ENCODE data around the gene DLK2.

The DLK2 gene

DNA sequence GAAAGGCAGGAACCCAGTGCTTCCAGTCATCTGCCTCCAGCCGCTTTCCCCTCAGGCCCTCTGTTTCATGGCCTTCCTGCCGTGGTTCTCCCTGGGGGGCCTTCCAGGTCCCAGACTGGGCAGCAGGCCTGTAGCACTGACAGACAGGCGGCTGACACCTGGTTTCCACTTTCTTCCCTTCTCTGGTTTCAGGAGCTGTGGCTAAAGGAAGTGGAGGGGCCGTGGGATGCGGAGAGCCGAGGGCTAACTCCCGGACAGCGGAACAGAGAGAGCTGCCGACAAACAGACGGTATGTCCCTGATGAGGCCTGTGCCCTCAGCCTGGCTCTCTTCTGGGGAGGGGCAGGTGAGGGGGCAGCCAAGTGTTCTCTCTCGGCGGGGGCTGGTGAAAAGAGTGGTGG is 42.3 kb upstream of the DLK2 start:
- DNase-seq (ENCODE audit: low read depth), result no peak
- no peak for TF ChIP-seq CTCF (IDR thresholded peaks at IDR 0.05; ENCODE audit: control insufficient read depth, insufficient read depth, low read depth, low read length, missing control alignments)
- no peak overlapping the region for H3K4me3 ChIP-seq (ENCODE audit: control insufficient read depth, low read depth, low read length)

DNA sequence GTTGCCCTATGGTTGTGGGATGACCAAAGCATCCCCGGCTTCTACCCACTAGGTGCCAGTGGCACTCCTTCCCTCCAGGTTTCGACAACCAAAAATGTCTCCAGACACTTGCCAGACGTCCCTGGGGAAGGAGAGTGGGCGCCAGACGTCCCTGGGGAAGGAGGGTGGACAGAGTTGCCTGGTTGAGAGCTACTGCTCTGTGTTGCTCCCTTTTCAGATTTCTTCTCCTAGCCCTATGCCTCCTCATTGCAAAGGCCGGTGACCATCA is 41.7 kb upstream of the DLK2 start:
- H3K4me3 ChIP-seq (ENCODE audit: control insufficient read depth, low read depth, low read length), result no peak overlapping the region
- DNase-seq (ENCODE audit: low read depth), result no peak
- no peak for TF ChIP-seq CTCF (IDR thresholded peaks at IDR 0.05; ENCODE audit: control insufficient read depth, insufficient read depth, low read depth, low read length, missing control alignments)

- no peak overlapping the region for H3K4me3 ChIP-seq (ENCODE audit: control insufficient read depth, low read depth, low read length)
- TF ChIP-seq CTCF (IDR thresholded peaks at IDR 0.05; ENCODE audit: control insufficient read depth, insufficient read depth, low read depth, low read length, missing control alignments), result peak; percentile 65
- DNase-seq (ENCODE audit: low read depth), result no peak
Measured at GRCh38 chr6:43496370-43497128, 41.2 kb upstream of the DLK2 start.

DNA sequence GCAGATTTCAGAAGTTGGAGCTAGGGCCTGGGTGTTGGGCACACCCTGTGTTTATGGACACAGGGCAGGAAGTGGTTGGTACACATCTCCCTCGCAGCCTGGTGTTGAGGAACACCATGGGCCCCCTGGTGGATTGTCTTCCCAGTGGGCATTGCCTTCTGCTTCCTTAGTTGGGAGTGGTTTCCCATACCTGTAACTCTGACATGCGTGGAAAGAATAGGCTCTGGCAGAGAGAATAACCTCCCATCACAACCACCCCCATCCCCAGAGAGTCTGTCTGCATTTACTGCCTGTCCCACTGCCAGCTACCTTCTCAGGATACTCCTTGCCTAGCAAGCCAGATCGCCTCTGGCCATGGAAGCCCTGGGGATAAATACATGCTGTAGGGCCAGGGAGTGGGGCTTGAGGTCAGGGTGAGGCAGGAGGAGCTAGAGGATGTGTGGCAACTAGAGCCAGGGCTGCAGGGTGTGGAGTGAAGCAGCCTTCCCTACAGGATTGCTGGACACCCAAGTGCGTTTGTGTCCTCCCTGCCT is 40.1 kb upstream of the DLK2 start:
- TF ChIP-seq CTCF (IDR thresholded peaks at IDR 0.05; ENCODE audit: control insufficient read depth, insufficient read depth, low read depth, low read length, missing control alignments), result peak; percentile 31
- DNase-seq (ENCODE audit: low read depth), result no peak
- H3K4me3 ChIP-seq (ENCODE audit: control insufficient read depth, low read depth, low read length), result no peak overlapping the region

GRCh38 chr6:43494766-43495165 is 39.4 kb upstream of the DLK2 start:
- DNase-seq (ENCODE audit: low read depth), result no peak
- no peak for TF ChIP-seq CTCF (IDR thresholded peaks at IDR 0.05; ENCODE audit: control insufficient read depth, insufficient read depth, low read depth, low read length, missing control alignments)

GRCh38 chr6:43494321-43494720 is 39.0 kb upstream of the DLK2 start:
- TF ChIP-seq CTCF (IDR thresholded peaks at IDR 0.05; ENCODE audit: control insufficient read depth, insufficient read depth, low read depth, low read length, missing control alignments), result no peak
- no peak for DNase-seq (ENCODE audit: low read depth)
- H3K4me3 ChIP-seq (ENCODE audit: control insufficient read depth, low read depth, low read length), result no peak overlapping the region

More at GRCh38 chr6:43494766-43495165, 39.4 kb upstream of the DLK2 start:
- H3K4me3 ChIP-seq (ENCODE audit: control insufficient read depth, low read depth, low read length), result no peak overlapping the region
